B cell (primary cell): ENCODE data around the gene ZFPM1. TPM values are rescaled to one million over a fixed set of nuclear protein-coding genes. Genes with fewer than 3 reads are reported as not detected.

Source experiments
- ATAC-seq: fragments of 200-7000 bp; cut with Tn5 transposase; one replicate; pipeline ENCODE4 v1.10.0; 2021; ENCODE audit warnings: low read depth, mild to moderate bottlenecking, moderate number of reproducible peaks, moderate library complexity
- CTCF ChIA-PET: fragments of 350-600 bp; sonication (Branson Sonifier 250); formaldehyde crosslinking; loops from one replicate; lab custom pipeline; 2021; ENCODE audit warnings: antibody characterized with exemption, inconsistent platforms; lab: Charles Lee
- POLR2A ChIA-PET: fragments of 350-600 bp; sonication (Branson Sonifier 250); formaldehyde crosslinking; loops from one replicate; lab custom pipeline; 2021; ENCODE audit warnings: antibody characterized with exemption; lab: Charles Lee
- DNase-seq: peaks from one replicate; pipeline ENCODE4 v3.0.0; 2013
- H2AFZ ChIP-seq: 2 replicates; pipeline ENCODE4 v1.6.1; 2012; ENCODE audit warnings: mild to moderate bottlenecking, low read depth, low read length; ENCODE audit not compliant: insufficient read depth, poor library complexity, severe bottlenecking
- H3K27ac ChIP-seq, 2 donors: 1 replicate in 1 of 2; 2 replicates in 1 of 2; pipeline ENCODE4 v1.5.1; 2012 to 2013; ENCODE audit warnings: low read length in 2 of 2, mild to moderate bottlenecking in 2 of 2, moderate library complexity in 1 of 2
- H3K27me3 ChIP-seq, 4 experiments: fragments of 200-600 bp in 1 of 4; sonication (generic) in 1 of 4; replicated peaks in 1 of 4; 1 replicate in 2 of 4; 2 replicates in 2 of 4; pipeline versions ENCODE4 v1.6.1 to v1.7.0; 2013 to 2016; ENCODE audit warnings: low read length in 3 of 4, mild to moderate bottlenecking in 2 of 4, mixed read lengths in 1 of 4, moderate library complexity in 1 of 4; ENCODE audit not compliant: insufficient read depth in 4 of 4, control insufficient read depth in 3 of 4; ENCODE audit errors: control extremely low read depth in 1 of 4
- H3K36me3 ChIP-seq, 2 experiments: replicated peaks in 1 of 2; 1 replicate in 1 of 2; 2 replicates in 1 of 2; pipeline versions ENCODE4 v1.6.1 to v1.7.1; 2013; ENCODE audit warnings: low read length in 1 of 2; ENCODE audit not compliant: insufficient read depth in 2 of 2, control insufficient read depth in 1 of 2; ENCODE audit errors: control extremely low read depth in 1 of 2, extremely low read depth in 1 of 2
- H3K4me1 ChIP-seq, 2 donors: fragments of 200-600 bp in 1 of 2; sonication (generic) in 1 of 2; 1 replicate in 1 of 2; 2 replicates in 1 of 2; pipeline versions ENCODE4 v1.5.1 to v1.6.1; 2013 to 2017; ENCODE audit warnings: low read length in 2 of 2; ENCODE audit not compliant: control insufficient read depth in 2 of 2, insufficient read depth in 2 of 2
- H3K4me2 ChIP-seq: replicated peaks from 2 replicates; pipeline ENCODE3; 2012; ENCODE audit warnings: mild to moderate bottlenecking, low read depth, low read length; ENCODE audit not compliant: poor library complexity, severe bottlenecking
- H3K4me3 ChIP-seq, 5 experiments: fragments of 200-600 bp in 1 of 5; sonication (generic) in 1 of 5; 1 replicate in 3 of 5; 2 replicates in 2 of 5; pipeline versions ENCODE4 v1.5.1 to v1.7.0; 2011 to 2016; ENCODE audit warnings: low read length in 4 of 5, mild to moderate bottlenecking in 4 of 5, low read depth in 2 of 5, control low read depth in 1 of 5, moderate library complexity in 1 of 5; ENCODE audit not compliant: insufficient read depth in 1 of 5; ENCODE audit errors: control extremely low read depth in 1 of 5, extremely low read depth in 1 of 5
- H3K79me2 ChIP-seq: fragments of 200-600 bp; sonication (generic); one replicate; pipeline ENCODE4 v1.6.0; 2016; ENCODE audit warnings: low read length; ENCODE audit not compliant: control insufficient read depth, insufficient read depth
- H3K9ac ChIP-seq: fragments of 200-600 bp; sonication (generic); 2 replicates; pipeline ENCODE4 v1.6.1; 2017; ENCODE audit warnings: mild to moderate bottlenecking, low read length, moderate library complexity
- H3K9me3 ChIP-seq, 3 donors: one replicate each; pipeline versions ENCODE4 v1.6.1 to v1.7.1; 2013; ENCODE audit warnings: low read length in 2 of 3; ENCODE audit not compliant: control insufficient read depth in 2 of 3, insufficient read depth in 1 of 3; ENCODE audit errors: control extremely low read depth in 1 of 3
- H4K20me1 ChIP-seq: 2 replicates; pipeline ENCODE4 v1.6.0; 2012; ENCODE audit warnings: mild to moderate bottlenecking, low read length; ENCODE audit not compliant: insufficient read depth, control insufficient read depth, poor library complexity, severe bottlenecking
- H3K27ac Mint-ChIP-seq: one replicate; pipeline ENCODE4 v1.8.0; 2021; ENCODE audit warnings: mixed read lengths
- H3K27me3 Mint-ChIP-seq: one replicate; pipeline ENCODE4 v1.8.0; 2021; ENCODE audit warnings: mixed read lengths
- H3K4me1 Mint-ChIP-seq: one replicate; pipeline ENCODE4 v1.8.0; 2021; ENCODE audit warnings: mixed read lengths
- H3K4me3 Mint-ChIP-seq: one replicate; pipeline ENCODE4 v1.8.0; 2021; ENCODE audit warnings: mixed read lengths
- H3K9me3 Mint-ChIP-seq: one replicate; pipeline ENCODE4 v1.8.0; 2022; ENCODE audit warnings: mixed read lengths; ENCODE audit not compliant: insufficient read depth
- CTCF ChIP-seq: fragments of 200-600 bp; IDR thresholded peaks from one replicate; pipeline ENCODE4 v1.8.0; 2022; ENCODE audit warnings: antibody characterized with exemption, mild to moderate bottlenecking
- EZH2 ChIP-seq: IDR thresholded peaks from 2 replicates; pipeline ENCODE4 v1.6.1; 2012; ENCODE audit warnings: borderline replicate concordance, low read depth, mild to moderate bottlenecking, moderate library complexity, low read length; ENCODE audit not compliant: insufficient read depth, poor library complexity, severe bottlenecking
- WGBS: methylation state at CpG from one replicate; pipeline ENCODE4 v1.1.5; 2013; ENCODE audit warnings: missing lambda C conversion rate; ENCODE audit not compliant: insufficient coverage; 5-methylcytosine and 5-hydroxymethylcytosine counted together
- intact Hi-C: fragments of 100-400 bp; cut with micrococcal nuclease; formaldehyde crosslinking; loops from one replicate; pipeline ENCODE4 v1.10.0; 2022
- polyA plus RNA-seq: library from polyadenylated mRNA; depleted of rRNA; stranded (reverse); fragments of >200 nt; gene quantifications from 2 replicates; pipeline ENCODE4 v1.2.3, GENCODE V29; 2012
- total RNA-seq, 2 donors: library from RNA; stranded (reverse); fragments of 120-200 nt in 1 of 2; gene quantifications; 1 replicate in 1 of 2; 2 replicates in 1 of 2; pipeline versions ENCODE4 v1.2.3 to v1.2.4, GENCODE V29; 2013 to 2022

Gene ZFPM1
- total and polyA plus RNA-seq, 2 donors (not counting 1 experiment from before 2014, with no cell fraction given) = 4.3 to 34.6 TPM

- Histone ChIP-seq H3K9ac (no peak overlapping the region), H3K4me2 (no peak overlapping the region), H4K20me1 (peaks cover 5% of the 10 kb centered on the region), H3K27me3 (no peaks in the 10 kb centered on the region), H3K36me3 (no peaks in the 10 kb centered on the region), H3K4me3 (no peak overlapping the region), H3K9me3 (peaks cover 0 to 2% (median 0%) of the 10 kb centered on the region in 3 donors), H3K27ac (no peak overlapping the region), H2AFZ (no peak overlapping the region), H3K79me2 (peaks cover 8% of the 10 kb centered on the region), H3K4me1 (peaks cover 15 to 17% of the 10 kb centered on the region in 2 donors)
- intact Hi-C loops = loop anchor here (5.0 to 10.0 kb wide), 2 partner anchors 407 to 560 kb away; no protein-coding TSS in a partner anchor
- H3K4me1 Mint-ChIP-seq = peaks cover 10% of the 10 kb centered on the region
- ATAC-seq (no peak), DNase-seq (peak; percentile 19)
- H3K4me3 Mint-ChIP-seq = no peak overlapping the region
- no peak for TF ChIP-seq CTCF
- no peak for TF ChIP-seq EZH2
- CTCF ChIA-PET = no interaction called here
- H3K9me3 Mint-ChIP-seq = no peaks in the 10 kb centered on the region
- H3K27ac Mint-ChIP-seq = no peak overlapping the region
- POLR2A ChIA-PET = interaction anchor here (0.6 kb wide), 1 partner anchor 777 kb away, joined by 5 read pairs; no protein-coding TSS in a partner anchor
- 93% methylated on average over 9 of the region's 10 CpGs for WGBS
- no peaks in the 10 kb centered on the region for H3K27me3 Mint-ChIP-seq
Observed at GRCh38 chr16:88434353-88434690, 18.8 kb upstream of the ZFPM1 start.

DNA sequence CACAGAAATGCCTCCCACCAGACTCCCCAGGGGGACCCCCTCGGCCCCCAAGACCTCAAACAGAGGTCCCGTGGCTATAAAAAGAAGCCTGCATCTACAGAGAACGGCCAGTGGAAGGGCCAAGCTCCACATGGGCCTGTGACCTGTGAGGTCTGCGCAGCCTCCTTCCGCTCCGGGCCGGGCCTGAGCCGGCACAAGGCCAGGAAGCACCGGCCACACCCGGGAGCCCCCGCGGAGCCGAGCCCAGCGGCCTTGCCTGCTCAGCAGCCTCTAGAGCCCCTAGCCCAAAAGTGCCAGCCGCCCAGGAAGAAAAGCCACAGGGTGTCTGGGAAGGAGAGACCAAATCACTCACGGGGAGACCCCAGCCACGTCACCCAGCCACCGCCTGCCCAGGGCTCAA lies 18.3 kb upstream of the ZFPM1 start:
- Histone ChIP-seq H3K79me2 (peaks cover 8% of the 10 kb centered on the region), H3K9ac (no peak overlapping the region), H3K4me1 (peaks cover 11 to 12% of the 10 kb centered on the region in 2 donors), H4K20me1 (peaks cover under 1% of the 10 kb centered on the region), H3K4me3 (no peak overlapping the region), H3K4me2 (no peak overlapping the region), H3K36me3 (no peaks in the 10 kb centered on the region), H3K27me3 (no peaks in the 10 kb centered on the region), H2AFZ (no peak overlapping the region), H3K27ac (no peak overlapping the region), H3K9me3 (peaks cover 0 to 6% (median 0%) of the 10 kb centered on the region in 3 donors)
- Mint-ChIP-seq H3K27me3 (no peaks in the 10 kb centered on the region), H3K27ac (no peak overlapping the region), H3K4me1 (peaks cover 8% of the 10 kb centered on the region), H3K9me3 (no peaks in the 10 kb centered on the region), H3K4me3 (no peak overlapping the region)
- no peak for ATAC-seq
- intact Hi-C loops = loop anchor here (5.0 to 10.0 kb wide), 2 partner anchors 407 to 560 kb away; no protein-coding TSS in a partner anchor
- TF ChIP-seq EZH2 = no peak
- 88% methylated on average over 15 of the region's 18 CpGs for WGBS
- CTCF ChIA-PET = interaction anchor here (1.4 to 2.0 kb wide), 3 partner anchors 14 to 656 kb away, joined by 3 to 6 read pairs (median 4); no protein-coding TSS in a partner anchor
- no peak for DNase-seq
- POLR2A ChIA-PET = no interaction called here
